NCI-H2227 treated with DMSO at 0.1 percent for 48 hours (cell line): ENCODE results near the gene BYSL.

Source experiments
- DNase-seq: peaks from one replicate; lab custom pipeline; 2025; lab: John Stamatoyannopoulos, UW

The BYSL gene

DNA sequence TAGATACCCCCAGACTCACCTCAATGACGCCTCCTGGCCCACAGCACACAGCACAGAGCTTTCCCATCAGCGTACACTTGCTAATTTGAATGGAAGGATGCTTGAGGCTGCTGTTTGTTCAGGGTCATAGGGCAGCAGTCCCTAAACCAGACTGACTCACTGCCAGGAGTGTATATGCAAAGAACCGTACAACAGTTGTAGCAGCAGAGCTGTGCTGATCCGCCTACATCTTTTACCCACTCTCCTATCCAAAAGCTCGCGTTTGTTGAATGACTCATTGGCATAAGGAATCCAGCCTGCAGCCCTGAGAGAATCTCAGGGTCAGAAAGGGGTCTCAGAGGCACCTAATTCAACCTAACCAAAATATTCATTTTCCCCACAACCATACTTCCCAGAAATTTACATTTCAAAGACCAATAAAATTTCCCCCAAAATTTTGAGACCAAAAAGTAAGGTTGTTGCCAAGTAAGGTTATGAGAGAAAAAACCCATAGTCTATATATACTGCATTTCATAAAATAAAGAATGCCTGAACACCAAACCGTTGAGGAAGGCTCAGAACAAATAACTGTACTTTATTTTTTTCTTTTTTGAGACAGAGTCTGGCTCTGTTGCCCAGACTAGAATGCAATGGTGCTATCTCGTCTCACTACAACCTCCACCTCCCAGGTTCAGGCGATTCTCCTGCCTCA, 55.6 kb downstream of the BYSL start:
- no peak for DNase-seq
